ENCODE data around the gene CUBN. TPM values are rescaled to one million over a fixed set of nuclear protein-coding genes. Genes with fewer than 3 reads are reported as not detected.

Gene CUBN
- total RNA-seq, 1 experiment from 2014 or later, result not detected

- Histone ChIP-seq H3K9ac (ENCODE audit: low read length) (no peak overlapping the region), H3K9me2 (replicated peaks; ENCODE audit: insufficient read depth, low read length) (no peaks in the 10 kb centered on the region), H3K4me3 (ENCODE audit: low read length) (no peak overlapping the region), H3K79me2 (ENCODE audit: low read length) (no peaks in the 10 kb centered on the region), H4K20me1 (ENCODE audit: insufficient read depth, low read depth, low read length) (no peaks in the 10 kb centered on the region), H3K27ac (ENCODE audit: low read length) (no peak overlapping the region), H3K9me3 (ENCODE audit: low read length) (no peaks in the 10 kb centered on the region), H3K27me3 (ENCODE audit: low read length) (no peaks in the 10 kb centered on the region; the same call in 1 of the 2 replicates), H3K4me1 (ENCODE audit: low read length) (no peaks in the 10 kb centered on the region), H3K36me3 (ENCODE audit: insufficient read depth, low read length) (no peaks in the 10 kb centered on the region), H3K4me2 (ENCODE audit: low read depth, low read length, poor library complexity, severe bottlenecking) (no peak overlapping the region), H2AFZ (ENCODE audit: low read length) (no peak overlapping the region)
- no peak for DNase-seq
Measured at GRCh38 chr10:16893664-16894063, 235.9 kb downstream of the CUBN start.

GRCh38 chr10:16891375-16892313 lies 238.0 kb downstream of the CUBN start:
- no peaks in the 10 kb centered on the region for H3K79me2 ChIP-seq (ENCODE audit: low read length)
- no peak overlapping the region for H3K4me3 ChIP-seq (ENCODE audit: low read length)
- no peaks in the 10 kb centered on the region; the same call in 1 of the 2 replicates for H3K27me3 ChIP-seq (ENCODE audit: low read length)
- no peak overlapping the region for H3K27ac ChIP-seq (ENCODE audit: low read length)
- no peak overlapping the region for H3K9ac ChIP-seq (ENCODE audit: low read length)
- H3K4me1 ChIP-seq (ENCODE audit: low read length), result no peaks in the 10 kb centered on the region
- H3K4me2 ChIP-seq (ENCODE audit: low read depth, low read length, poor library complexity, severe bottlenecking), result no peak overlapping the region
- DNase-seq, result peak; percentile 52
- no peaks in the 10 kb centered on the region for H3K9me2 ChIP-seq (replicated peaks; ENCODE audit: insufficient read depth, low read length)
- H2AFZ ChIP-seq (ENCODE audit: low read length), result no peak overlapping the region
- H3K9me3 ChIP-seq (ENCODE audit: low read length), result no peaks in the 10 kb centered on the region
- no peaks in the 10 kb centered on the region for H3K36me3 ChIP-seq (ENCODE audit: insufficient read depth, low read length)
- H4K20me1 ChIP-seq (ENCODE audit: insufficient read depth, low read depth, low read length), result no peaks in the 10 kb centered on the region

DNA sequence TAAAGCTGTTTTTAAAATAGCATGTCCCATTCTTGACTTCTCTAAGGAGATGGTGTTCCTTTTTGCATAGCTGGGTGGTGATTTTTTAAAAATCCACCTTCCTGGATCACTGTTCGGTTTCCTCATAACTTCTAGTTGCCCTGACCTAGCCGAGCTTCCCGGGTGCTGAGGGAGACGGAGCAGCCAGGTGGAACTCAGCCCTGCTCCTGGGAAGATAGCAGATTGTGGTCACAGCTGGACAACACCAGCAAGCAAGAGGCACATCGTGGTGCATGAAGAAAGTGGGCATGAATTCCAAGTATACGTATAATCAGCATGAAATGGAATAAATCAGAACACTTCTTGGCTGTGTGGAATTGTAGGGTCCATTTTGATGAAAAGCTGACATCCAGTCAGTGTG lies 238.9 kb downstream of the CUBN start:
- Histone ChIP-seq H3K27ac (ENCODE audit: low read length) (no peak overlapping the region), H3K9ac (ENCODE audit: low read length) (no peak overlapping the region), H3K4me1 (ENCODE audit: low read length) (no peaks in the 10 kb centered on the region), H3K4me2 (ENCODE audit: low read depth, low read length, poor library complexity, severe bottlenecking) (no peak overlapping the region), H2AFZ (ENCODE audit: low read length) (no peak overlapping the region), H3K9me2 (replicated peaks; ENCODE audit: insufficient read depth, low read length) (no peaks in the 10 kb centered on the region), H3K79me2 (ENCODE audit: low read length) (no peaks in the 10 kb centered on the region), H3K27me3 (ENCODE audit: low read length) (no peaks in the 10 kb centered on the region), H4K20me1 (ENCODE audit: insufficient read depth, low read depth, low read length) (no peaks in the 10 kb centered on the region), H3K36me3 (ENCODE audit: insufficient read depth, low read length) (no peaks in the 10 kb centered on the region), H3K9me3 (ENCODE audit: low read length) (no peaks in the 10 kb centered on the region), H3K4me3 (ENCODE audit: low read length) (no peak overlapping the region)
- DNase-seq, result no peak

GRCh38 chr10:16887565-16887964 lies 242.0 kb downstream of the CUBN start:
- Histone ChIP-seq H3K27me3 (ENCODE audit: low read length) (no peaks in the 10 kb centered on the region), H3K4me2 (ENCODE audit: low read depth, low read length, poor library complexity, severe bottlenecking) (no peak overlapping the region), H3K79me2 (ENCODE audit: low read length) (no peaks in the 10 kb centered on the region), H3K9me2 (replicated peaks; ENCODE audit: insufficient read depth, low read length) (no peaks in the 10 kb centered on the region), H3K4me1 (ENCODE audit: low read length) (no peaks in the 10 kb centered on the region), H2AFZ (ENCODE audit: low read length) (no peak overlapping the region), H3K9me3 (ENCODE audit: low read length) (no peaks in the 10 kb centered on the region), H3K9ac (ENCODE audit: low read length) (no peak overlapping the region), H3K4me3 (ENCODE audit: low read length) (no peak overlapping the region), H4K20me1 (ENCODE audit: insufficient read depth, low read depth, low read length) (no peaks in the 10 kb centered on the region), H3K36me3 (ENCODE audit: insufficient read depth, low read length) (no peaks in the 10 kb centered on the region), H3K27ac (ENCODE audit: low read length) (no peak overlapping the region)
- no peak for DNase-seq

- no peaks in the 10 kb centered on the region for H3K4me1 ChIP-seq (ENCODE audit: low read length)
- H4K20me1 ChIP-seq (ENCODE audit: insufficient read depth, low read depth, low read length), result no peaks in the 10 kb centered on the region
- H3K27ac ChIP-seq (ENCODE audit: low read length), result no peak overlapping the region
- H3K9ac ChIP-seq (ENCODE audit: low read length), result no peak overlapping the region
- no peaks in the 10 kb centered on the region for H3K79me2 ChIP-seq (ENCODE audit: low read length)
- H3K9me2 ChIP-seq (replicated peaks; ENCODE audit: insufficient read depth, low read length), result no peaks in the 10 kb centered on the region
- no peaks in the 10 kb centered on the region for H3K27me3 ChIP-seq (ENCODE audit: low read length)
- H3K36me3 ChIP-seq (ENCODE audit: insufficient read depth, low read length), result no peaks in the 10 kb centered on the region
- DNase-seq, result no peak
- no peak overlapping the region for H2AFZ ChIP-seq (ENCODE audit: low read length)
- H3K9me3 ChIP-seq (ENCODE audit: low read length), result no peaks in the 10 kb centered on the region
- H3K4me2 ChIP-seq (ENCODE audit: low read depth, low read length, poor library complexity, severe bottlenecking), result no peak overlapping the region
- H3K4me3 ChIP-seq (ENCODE audit: low read length), result no peak overlapping the region
Measured at GRCh38 chr10:16886031-16886430, 243.6 kb downstream of the CUBN start.

GRCh38 chr10:16884497-16884896 lies 245.1 kb downstream of the CUBN start:
- no peak overlapping the region for H3K4me2 ChIP-seq (ENCODE audit: low read depth, low read length, poor library complexity, severe bottlenecking)
- no peaks in the 10 kb centered on the region for H3K9me3 ChIP-seq (ENCODE audit: low read length)
- no peaks in the 10 kb centered on the region for H3K27me3 ChIP-seq (ENCODE audit: low read length)
- DNase-seq, result no peak
- no peak overlapping the region for H3K27ac ChIP-seq (ENCODE audit: low read length)
- no peak overlapping the region for H3K4me3 ChIP-seq (ENCODE audit: low read length)
- H4K20me1 ChIP-seq (ENCODE audit: insufficient read depth, low read depth, low read length), result no peaks in the 10 kb centered on the region
- no peaks in the 10 kb centered on the region for H3K4me1 ChIP-seq (ENCODE audit: low read length)
- no peak overlapping the region for H3K9ac ChIP-seq (ENCODE audit: low read length)
- no peaks in the 10 kb centered on the region for H3K36me3 ChIP-seq (ENCODE audit: insufficient read depth, low read length)
- no peaks in the 10 kb centered on the region for H3K79me2 ChIP-seq (ENCODE audit: low read length)
- H2AFZ ChIP-seq (ENCODE audit: low read length), result no peak overlapping the region
- no peaks in the 10 kb centered on the region for H3K9me2 ChIP-seq (replicated peaks; ENCODE audit: insufficient read depth, low read length)

GRCh38 chr10:16883084-16883483 lies 246.5 kb downstream of the CUBN start:
- no peak overlapping the region for H3K4me3 ChIP-seq (ENCODE audit: low read length)
- no peak overlapping the region for H3K27ac ChIP-seq (ENCODE audit: low read length)
- no peak for DNase-seq
- H3K36me3 ChIP-seq (ENCODE audit: insufficient read depth, low read length), result no peaks in the 10 kb centered on the region
- H3K9me2 ChIP-seq (replicated peaks; ENCODE audit: insufficient read depth, low read length), result no peaks in the 10 kb centered on the region
- no peaks in the 10 kb centered on the region for H3K27me3 ChIP-seq (ENCODE audit: low read length)
- H3K4me2 ChIP-seq (ENCODE audit: low read depth, low read length, poor library complexity, severe bottlenecking), result no peak overlapping the region
- no peaks in the 10 kb centered on the region for H3K9me3 ChIP-seq (ENCODE audit: low read length)
- no peaks in the 10 kb centered on the region for H3K4me1 ChIP-seq (ENCODE audit: low read length)
- no peak overlapping the region for H3K9ac ChIP-seq (ENCODE audit: low read length)
- H3K79me2 ChIP-seq (ENCODE audit: low read length), result no peaks in the 10 kb centered on the region
- no peaks in the 10 kb centered on the region for H4K20me1 ChIP-seq (ENCODE audit: insufficient read depth, low read depth, low read length)
- no peak overlapping the region for H2AFZ ChIP-seq (ENCODE audit: low read length)

DNA sequence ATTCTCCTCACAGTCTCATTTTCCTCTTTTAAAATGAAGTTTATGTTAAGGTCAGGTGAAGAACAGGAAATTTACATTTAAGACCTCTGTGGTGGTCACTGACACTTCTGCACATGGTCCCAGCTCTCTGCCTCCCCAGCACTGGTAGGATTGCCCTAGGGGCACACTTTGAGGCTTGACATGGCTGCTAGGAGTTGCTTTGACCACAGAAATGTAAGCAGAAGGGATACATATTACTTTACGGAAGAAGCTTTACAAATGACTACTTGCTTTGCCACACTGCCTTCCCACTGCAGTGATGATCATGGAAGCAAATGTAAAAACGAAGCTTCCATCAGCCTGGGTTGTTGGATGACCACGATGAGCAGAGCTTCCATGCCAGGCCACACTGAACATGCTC lies 259.3 kb downstream of the CUBN start:
- no peaks in the 10 kb centered on the region for H3K36me3 ChIP-seq (ENCODE audit: insufficient read depth, low read length)
- H3K27me3 ChIP-seq (ENCODE audit: low read length), result no peaks in the 10 kb centered on the region
- H3K4me3 ChIP-seq (ENCODE audit: low read length), result no peak overlapping the region

More for the DNA sequence above, 259.3 kb downstream of the CUBN start:
- Histone ChIP-seq H3K79me2 (ENCODE audit: low read length) (no peaks in the 10 kb centered on the region), H3K9me2 (replicated peaks; ENCODE audit: insufficient read depth, low read length) (no peaks in the 10 kb centered on the region), H3K9ac (ENCODE audit: low read length) (no peak overlapping the region), H3K9me3 (ENCODE audit: low read length) (no peaks in the 10 kb centered on the region), H3K27ac (ENCODE audit: low read length) (no peak overlapping the region), H4K20me1 (ENCODE audit: insufficient read depth, low read depth, low read length) (no peaks in the 10 kb centered on the region), H3K4me2 (ENCODE audit: low read depth, low read length, poor library complexity, severe bottlenecking) (no peak overlapping the region), H3K4me1 (ENCODE audit: low read length) (no peaks in the 10 kb centered on the region), H2AFZ (ENCODE audit: low read length) (no peak overlapping the region)
- DNase-seq, result no peak
